GM19240 (cell line): Measurements from ENCODE around the gene POFUT2.
"Not testable (repeated sequence)": the region's sequence is repeated elsewhere in the genome, so short reads cannot be mapped to it uniquely, and the experiment has no call there.

Source experiments
- DNase-seq: peaks from one replicate; pipeline ENCODE4 v3.0.0; 2011; ENCODE audit warnings: low spot score; ENCODE audit not compliant: insufficient read length

Gene POFUT2

GRCh38 chr21:45310459-45310858 is 22.8 kb upstream of the POFUT2 start:
- no peak for DNase-seq

- no peak for DNase-seq
Observed at GRCh38 chr21:45309987-45310381, 22.3 kb upstream of the POFUT2 start.

GRCh38 chr21:45309069-45309986 is 21.6 kb upstream of the POFUT2 start:
- DNase-seq, result no peak

GRCh38 chr21:45308194-45309068 is 20.7 kb upstream of the POFUT2 start:
- no peak for DNase-seq

GRCh38 chr21:45307597-45308158 is 20.0 kb upstream of the POFUT2 start:
- DNase-seq, result not testable (repeated sequence)

GRCh38 chr21:45306832-45307571 is 19.3 kb upstream of the POFUT2 start:
- no peak for DNase-seq

- no peak for DNase-seq
Observed at GRCh38 chr21:45306453-45306831, 18.7 kb upstream of the POFUT2 start.

GRCh38 chr21:45305836-45306235 is 18.1 kb upstream of the POFUT2 start:
- DNase-seq, result no peak

- DNase-seq, result no peak
Observed at GRCh38 chr21:45304945-45305344, 17.2 kb upstream of the POFUT2 start.

GRCh38 chr21:45304476-45304830 is 16.8 kb upstream of the POFUT2 start:
- DNase-seq, result no peak

GRCh38 chr21:45303751-45304475 is 16.2 kb upstream of the POFUT2 start:
- no peak for DNase-seq

- no peak for DNase-seq
Observed at GRCh38 chr21:45303091-45303615, 15.5 kb upstream of the POFUT2 start.

GRCh38 chr21:45302082-45303061 is 14.7 kb upstream of the POFUT2 start:
- no peak for DNase-seq

GRCh38 chr21:45301521-45302081 is 13.9 kb upstream of the POFUT2 start:
- DNase-seq, result no peak

GRCh38 chr21:45300786-45301520 is 13.3 kb upstream of the POFUT2 start:
- no peak for DNase-seq

- no peak for DNase-seq
Observed at GRCh38 chr21:45299864-45300785, 12.4 kb upstream of the POFUT2 start.
